Stimulated activated CD4-positive, alpha-beta T cell treated with anti-CD3 and anti-CD28 coated beads, Interleukin-12 subunit alpha, Interleukin-12 subunit beta, amount 100 ng/mL, for 48 hours (primary cell): ENCODE measurements around the gene CST8.

Experiments
- DNase-seq, 3 donors: peaks; one replicate each; pipeline ENCODE4 v3.0.0-alpha.2; 2020; ENCODE audit warnings: low read depth in 2 of 3, low spot score in 1 of 3

The CST8 gene

DNA sequence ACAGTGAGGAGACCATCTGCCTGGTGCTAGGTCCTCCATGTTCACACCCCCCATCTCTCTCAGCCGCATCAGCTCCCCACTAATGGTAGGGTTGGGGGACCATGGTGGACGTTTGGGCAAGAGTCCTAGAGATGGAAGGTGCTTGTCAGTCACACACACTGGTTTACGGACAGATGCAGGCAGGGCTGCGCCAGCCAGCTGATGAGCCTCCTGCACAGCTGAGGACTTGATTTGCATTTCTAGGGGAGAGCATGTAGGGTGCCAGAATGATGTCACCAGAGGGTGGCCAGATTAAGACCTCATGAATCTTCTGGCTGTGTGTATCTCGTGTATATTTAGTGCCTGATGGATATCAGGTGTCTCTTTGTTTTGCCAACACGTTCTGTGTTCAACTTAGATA, 28.6 kb downstream of the CST8 start:
- DNase-seq, result no peak

DNA sequence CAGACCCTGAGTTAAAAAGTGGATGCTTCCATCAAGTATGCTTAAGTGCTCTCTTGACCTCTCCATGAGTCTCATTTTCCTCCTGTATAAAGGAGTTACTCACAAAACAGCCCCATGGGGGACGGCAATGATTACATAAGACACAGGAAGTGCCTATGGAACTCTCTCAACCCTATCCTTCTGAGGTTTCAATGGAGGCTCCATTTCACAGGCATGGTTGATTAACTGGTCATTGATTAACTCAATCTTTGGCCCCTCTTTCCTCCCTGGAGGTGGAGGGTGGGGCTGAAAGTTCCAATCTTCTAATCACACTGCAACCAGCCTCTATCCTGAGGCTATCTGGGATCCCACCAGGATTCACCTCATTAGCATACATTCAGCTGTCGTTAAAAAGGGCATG, 29.3 kb downstream of the CST8 start:
- no peak for DNase-seq

DNA sequence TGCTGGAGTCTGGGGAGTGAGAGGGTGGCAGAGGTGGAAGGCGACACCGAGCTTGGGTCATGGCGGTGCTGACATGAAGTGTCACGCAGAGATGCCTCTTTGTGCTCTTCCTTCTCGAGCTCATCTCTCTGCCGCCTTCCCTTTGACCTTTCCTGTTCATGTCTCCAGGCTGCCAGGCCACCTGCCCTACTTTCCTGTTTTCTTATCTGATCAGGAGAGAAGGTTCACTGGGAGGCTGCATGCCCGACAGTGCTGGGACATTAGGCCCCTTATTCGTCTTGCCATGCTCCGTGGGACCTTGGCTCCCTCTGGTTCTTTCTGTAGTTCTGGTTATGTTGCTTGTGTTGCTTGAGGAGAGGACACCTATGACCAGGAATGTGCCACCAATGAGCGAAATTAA, 33.2 kb downstream of the CST8 start:
- no peak for DNase-seq

DNA sequence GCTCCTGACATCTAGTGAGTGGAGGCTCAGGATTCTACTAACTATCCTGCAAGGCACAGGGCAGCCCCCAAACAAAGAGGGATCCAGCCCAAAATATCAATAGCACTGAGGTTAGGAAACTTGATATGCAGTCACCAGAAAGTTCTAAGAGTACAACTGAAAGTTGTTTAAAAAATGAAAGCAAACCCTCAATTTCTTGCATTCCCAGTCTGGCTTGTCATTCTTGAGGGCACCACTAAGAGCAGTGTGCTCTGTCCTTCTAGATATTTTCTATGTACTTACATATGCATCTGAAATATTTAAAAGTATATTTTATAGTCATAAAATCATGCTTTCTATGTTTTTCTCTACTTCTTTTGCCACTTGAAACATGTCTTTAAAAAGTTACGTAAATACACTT, 35.9 kb downstream of the CST8 start:
- no peak for DNase-seq

DNA sequence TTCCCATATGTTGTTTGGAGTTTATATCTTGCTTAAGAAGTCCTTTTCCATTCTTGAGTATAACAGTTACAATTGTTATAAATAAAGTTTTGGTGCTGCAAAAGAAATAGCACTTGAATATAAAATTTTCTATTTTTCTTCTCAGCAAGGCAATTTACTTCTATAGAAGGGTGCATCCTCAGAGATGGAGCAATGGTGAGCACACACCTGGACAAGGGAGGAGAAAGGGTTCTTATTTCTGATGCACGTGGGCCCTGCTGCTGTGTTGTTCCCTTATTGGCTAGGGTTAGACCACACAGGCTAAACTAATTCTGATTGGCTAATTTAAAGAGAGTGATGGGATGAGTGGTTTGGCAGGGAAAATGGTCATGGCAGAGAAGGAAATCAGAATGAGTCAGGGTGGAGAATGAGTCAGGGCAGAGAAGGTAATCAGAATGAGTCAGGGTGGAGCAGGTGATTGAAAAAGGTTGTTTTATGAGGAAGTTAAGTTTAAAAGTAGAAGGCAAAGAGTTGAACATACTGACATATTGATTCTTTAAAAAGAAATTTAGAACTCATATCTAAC, 38.0 kb downstream of the CST8 start:
- DNase-seq, result no peak

DNA sequence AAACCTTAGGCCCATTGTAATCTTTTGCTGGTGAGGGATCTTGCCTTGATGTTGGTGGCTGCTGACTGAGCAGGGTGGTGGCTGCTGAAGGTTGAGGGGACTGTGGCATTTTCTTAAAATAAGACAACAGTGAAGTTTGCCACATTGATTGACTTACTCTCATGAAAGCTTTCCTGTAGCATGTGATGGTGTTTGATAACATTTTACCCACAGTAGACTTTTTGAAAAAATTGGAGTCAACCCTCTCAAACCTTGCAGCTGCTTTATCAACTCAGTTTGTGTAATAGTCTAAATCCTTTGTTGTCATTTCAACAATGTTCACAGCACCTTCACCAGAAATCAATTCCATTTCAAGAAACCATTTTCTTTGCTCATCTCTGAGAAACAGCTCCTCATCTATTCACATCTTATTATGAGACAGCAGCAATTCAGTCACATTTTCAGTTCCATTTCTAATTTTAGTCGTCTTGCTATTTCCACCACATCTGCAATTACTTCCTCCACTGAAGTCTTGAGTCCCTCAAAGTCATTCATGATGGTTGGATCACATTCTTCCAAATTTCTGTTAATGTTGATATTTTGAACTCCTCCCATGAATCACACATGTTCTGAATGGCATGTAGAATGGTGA, 40.1 kb downstream of the CST8 start:
- DNase-seq, result no peak

DNA sequence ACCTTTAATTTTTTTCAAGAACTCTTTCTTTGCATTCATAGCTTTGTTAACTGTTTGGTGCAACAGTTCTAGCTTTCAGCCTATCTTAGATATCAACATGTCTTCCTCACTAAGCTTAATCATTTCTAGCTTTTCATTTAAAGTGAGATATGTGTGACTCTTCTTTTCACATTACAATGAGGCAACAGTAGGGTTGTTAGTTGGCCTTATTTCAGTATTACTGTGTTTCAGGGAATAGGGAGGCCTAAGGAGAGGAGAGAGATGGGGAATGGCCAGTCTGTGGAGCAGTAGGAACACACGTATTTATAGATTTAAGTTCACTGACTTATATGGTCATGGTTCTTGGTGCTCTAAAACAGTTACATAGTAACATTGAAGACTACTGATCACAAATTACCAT, 41.6 kb downstream of the CST8 start:
- DNase-seq, result no peak

DNA sequence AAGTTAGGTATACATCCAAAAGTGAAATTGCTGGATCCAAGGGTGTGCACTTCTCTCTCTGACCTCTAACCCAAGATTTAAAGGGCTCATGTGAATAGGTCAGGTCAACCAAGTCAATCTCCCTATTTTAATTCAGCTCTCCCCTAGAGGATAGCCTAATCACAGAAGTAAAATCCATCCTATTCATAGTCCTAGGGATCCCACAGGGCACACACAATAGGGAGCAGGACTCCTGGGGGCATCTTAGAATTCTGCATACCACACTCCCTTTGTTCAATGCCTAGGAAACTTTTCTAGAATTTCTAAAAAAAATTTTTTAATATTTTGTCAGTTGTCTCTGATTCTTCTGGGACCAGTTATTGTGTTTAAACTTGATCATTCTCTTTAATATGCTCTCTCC, 42.2 kb downstream of the CST8 start:
- no peak for DNase-seq

DNA sequence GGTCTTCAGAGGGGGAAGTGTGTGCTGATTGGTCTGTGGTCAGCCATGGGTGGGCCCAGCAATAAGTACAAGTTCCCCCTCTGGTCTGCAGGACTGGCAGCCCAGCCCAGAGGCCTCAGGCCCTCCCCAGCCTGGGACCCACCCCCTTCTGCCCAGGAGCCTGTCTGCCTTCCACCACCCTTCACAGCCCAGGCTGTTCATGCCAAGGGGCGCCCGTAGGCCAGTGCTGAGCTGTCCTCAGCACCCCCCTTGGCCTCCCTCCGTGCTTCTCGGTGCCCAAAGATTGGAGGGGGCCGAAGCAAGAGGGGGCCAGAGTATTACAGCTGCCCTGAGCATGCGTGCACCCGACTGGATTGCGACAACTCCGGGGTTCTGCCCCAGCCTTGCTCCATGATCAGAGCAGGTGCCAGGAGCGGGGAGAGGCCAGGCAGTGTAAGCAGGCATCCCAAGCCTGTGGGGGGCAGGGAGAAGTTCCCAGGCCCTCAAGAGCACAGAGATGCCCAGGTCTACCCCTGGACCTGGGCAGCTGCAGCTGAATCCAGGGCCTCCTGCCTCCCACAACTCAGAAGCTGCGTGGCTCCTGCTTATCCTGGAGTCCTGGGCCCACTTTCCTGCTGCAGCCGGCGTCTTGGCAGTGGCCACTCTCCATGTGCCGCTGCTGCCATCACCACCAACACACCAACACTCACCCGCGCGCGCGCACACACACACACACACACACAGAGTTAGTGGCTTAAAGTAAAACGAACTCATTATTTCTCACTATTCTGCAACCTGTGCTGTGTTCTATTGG, 44.1 kb downstream of the CST8 start:
- DNase-seq, result no peak

DNA sequence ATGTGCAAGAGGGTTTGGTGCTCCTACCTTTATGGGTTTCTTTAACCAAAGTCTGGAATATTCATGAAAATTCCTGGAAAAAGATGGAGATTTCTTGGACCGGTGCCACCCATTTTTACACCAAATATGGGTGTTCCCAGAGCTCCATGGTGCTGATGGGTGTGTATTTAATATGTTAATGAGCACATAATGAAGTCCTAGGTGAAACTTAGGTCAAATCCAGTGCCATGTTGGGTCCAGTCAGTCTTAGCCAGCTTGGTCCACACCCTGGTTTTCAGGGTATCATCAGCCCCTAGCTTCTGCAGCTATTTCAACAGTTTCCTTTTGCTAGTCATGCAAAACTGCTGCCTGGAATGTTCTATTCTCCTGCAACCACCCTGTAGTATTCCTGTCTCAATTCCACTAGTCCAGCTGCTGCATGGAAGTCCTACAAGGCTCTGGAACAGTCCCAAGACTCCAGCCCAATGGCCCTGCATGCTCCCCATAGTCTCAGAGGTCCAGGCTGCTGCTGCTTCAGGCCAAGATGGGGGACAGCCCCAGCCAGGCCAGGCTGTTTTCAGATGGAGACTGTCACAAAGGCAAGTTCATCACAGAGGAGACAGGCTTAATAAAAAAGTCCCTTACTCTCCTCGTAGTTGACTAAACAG, 45.5 kb downstream of the CST8 start:
- no peak for DNase-seq

DNA sequence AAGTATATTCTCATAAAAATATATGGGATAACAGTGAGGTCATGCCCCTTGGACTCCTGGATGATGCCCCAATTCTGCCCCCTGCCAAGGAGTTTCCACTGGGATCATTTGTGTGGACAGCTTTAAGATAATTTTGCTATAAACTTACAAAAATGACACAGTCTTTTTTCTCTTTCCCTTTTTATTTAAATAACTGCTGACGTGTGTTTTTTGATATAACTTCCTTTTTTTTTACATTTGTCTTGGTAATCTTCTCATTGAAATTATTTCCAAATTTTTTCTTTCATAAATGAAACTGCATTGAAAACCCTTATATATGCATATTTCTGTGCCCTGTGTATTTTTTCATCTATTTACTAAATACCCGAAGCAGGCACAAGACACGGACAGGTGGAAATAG, 46.1 kb downstream of the CST8 start:
- DNase-seq, result no peak

DNA sequence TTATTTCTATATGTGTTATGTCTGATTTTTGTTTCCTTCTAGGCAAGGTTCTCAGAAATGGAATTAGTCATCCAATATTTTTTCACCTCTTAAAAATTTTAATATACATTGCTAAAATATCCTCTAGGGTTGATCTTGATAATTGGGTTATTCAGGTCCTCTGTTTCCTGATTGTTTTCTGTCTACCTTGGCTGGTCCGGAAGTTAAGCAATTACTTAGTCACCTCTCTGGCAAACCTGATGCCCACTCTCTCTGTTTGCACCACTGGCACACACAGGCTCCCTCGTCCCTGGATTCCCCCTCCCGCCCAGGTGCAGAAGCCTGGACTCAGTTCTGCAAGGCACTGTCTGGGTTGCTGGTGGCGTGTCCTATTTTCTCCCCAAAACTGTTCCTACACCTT, 49.7 kb downstream of the CST8 start:
- no peak for DNase-seq

DNA sequence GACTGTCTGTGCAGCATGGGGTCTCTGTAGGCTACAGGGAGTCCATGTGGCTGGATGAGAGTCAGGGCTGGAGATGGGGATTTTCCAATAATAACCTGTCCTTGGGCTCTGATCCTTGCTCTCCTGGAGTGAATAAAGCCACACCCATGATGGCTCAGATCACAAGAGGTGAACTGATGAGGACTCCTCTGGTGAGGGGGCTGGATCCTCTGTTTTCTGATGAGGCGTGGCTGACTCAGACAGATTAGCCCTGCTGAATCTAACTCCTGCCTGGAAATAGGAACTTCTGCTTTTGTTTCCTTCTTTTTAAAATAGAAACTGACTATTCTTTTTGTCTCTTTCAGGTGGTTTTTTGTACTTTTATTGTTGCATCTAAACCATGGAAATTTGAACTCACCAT, 50.4 kb downstream of the CST8 start:
- DNase-seq, result no peak

DNA sequence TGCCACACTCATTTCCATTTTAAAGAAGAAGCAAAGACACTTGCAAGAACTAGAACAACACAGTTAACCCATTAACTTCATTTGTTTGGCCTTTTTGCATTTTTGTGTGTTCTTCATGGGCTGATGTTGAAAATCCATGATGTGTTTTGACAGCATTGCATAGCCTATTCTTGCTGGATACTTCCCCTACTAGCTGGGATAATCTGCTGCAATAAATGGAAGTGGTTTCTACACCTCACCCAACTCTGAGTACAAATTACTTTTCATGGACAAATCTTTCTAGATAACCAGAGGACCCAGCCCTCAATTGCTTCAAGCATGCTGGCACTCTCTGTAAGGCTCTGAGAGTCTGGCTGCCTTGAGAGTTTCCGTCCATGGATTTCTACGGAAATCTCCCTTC, 50.9 kb downstream of the CST8 start:
- no peak for DNase-seq

DNA sequence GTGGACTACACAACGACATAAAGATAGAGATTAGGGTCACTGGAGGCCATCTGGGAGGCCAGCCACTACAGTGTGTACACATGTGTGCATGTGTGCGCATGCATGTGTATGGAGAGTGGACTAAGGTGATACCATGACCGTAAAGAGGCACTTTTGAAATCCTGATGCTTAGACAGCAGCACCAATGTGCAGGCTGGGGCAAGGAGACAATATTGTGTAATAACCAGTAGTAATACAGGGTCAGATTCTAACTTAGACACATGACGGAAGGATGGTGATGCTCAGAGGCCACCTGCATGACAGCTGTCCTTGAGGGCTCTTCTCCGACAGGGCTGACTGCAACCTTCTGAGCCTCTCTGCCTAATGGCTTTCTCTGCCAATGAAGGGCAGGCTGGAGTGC, 51.9 kb downstream of the CST8 start:
- no peak for DNase-seq

DNA sequence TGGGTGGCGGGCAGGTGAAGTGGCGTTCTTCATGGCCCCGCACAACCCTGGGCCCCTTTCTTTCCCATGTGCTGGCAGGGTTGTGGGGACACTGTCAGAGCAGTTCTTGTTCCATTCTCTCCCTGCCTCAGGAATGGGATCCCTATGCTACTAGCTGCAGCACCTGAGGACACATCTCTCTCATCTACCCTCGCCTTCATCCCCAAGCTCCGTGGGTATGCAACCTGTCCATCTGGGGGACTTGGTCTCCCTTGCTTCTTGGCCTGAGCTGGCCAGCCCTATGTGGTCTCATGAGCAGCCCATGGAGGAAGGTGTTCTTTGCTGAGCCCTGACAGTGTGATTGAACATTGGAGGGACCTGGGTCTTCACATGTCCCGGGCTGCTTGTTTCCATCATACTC, 53.2 kb downstream of the CST8 start:
- DNase-seq, result no peak
